ENCODE data around the gene ZNF408.
"Not testable (repeated sequence)": the region's sequence is repeated elsewhere in the genome, so short reads cannot be mapped to it uniquely, and the experiment has no call there.

ZNF408 gene

DNA sequence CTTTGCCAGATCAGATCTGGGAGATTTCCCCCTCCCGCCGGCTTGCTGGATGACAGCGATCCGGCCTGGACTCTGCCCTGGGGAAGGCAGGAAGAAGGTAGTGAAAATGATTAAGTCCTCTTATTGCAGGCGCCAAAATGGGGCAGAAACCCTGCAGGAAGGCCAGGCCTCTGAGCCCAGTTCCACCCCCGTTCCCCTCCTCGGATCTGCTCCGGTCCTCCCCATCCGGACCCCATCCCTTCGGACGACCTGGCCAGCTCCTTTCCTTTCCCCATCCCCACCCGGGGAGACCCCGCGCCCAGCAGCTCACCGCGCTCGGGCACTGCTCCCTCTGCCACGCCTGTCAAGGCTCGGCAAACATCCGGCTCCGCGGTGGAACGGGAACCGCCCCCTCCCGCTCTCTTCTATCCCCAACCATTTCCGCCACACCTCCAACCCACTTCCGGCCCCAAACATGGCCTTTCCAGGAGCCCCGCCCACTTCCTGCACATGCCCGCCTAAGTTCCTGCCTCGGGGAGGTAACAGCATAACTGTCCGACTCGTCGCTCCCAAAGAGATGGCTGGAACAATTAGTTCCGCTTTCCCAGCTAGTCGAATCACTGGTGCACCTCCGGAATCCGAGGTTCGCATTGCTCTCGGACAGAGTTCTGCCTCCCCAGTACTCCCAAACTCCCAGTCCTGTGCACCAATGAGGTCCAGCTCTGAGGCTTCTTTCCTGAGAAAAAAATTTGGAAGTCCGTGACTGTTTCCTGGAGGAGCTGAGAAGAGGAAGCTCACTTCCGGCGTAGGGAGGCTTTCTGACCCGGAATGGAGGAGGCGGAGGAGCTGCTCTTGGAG lies at the start of gene ZNF408, which contains the start of gene ARHGAP1:
TSS of gene ZNF408 (plus strand) at position 791 of the 837 bp plus-strand sequence. CDS start at position 808, 17 bp downstream.
TSS of gene ARHGAP1 (minus strand) at position 379 of the 837 bp plus-strand sequence. CDS start 4,512 bp downstream, outside the sequence.
- peak; percentile 96 for DNase-seq (ENCODE audit: low spot score)

DNA sequence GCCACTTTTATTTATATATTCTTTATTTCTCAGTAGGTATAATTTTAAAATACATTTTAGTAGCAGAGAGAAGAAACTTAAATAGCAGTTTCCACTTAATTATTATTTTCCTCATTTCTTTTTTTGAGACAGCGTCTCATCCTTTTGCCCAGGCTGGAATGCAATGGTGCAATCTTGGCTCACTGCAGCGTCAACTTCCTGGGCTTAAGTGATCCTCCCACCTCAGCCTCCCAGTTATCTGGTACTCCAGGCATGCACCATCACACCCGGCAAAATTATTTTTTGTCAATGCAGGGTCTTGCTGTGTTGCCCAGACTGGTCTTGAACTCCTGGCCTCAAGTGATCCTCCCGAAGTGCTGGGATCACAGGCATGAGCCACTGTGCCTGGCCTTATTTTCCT lies 45.2 kb upstream of the ZNF408 start:
- no peak for DNase-seq (ENCODE audit: low spot score)

DNA sequence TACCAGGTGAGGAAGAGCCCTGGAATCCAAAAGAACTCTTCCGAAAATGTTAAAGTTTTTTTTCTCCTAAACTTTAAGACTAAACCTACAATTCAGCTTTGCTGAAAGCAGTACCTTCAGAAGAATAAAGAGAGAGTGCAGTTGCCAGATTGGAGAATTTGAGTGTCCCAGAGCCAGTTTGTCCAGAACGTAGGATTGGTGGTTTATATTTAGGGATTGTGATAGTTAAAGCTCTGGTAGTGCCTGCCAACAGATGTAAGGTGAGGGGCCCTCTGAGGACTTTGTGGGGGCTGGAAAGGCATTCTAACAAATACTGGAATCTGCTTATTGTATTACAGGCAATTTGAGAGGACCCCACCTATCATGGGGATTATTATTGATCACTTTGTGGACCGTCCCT lies 43.6 kb upstream of the ZNF408 start:
- DNase-seq (ENCODE audit: low spot score) = no peak

DNA sequence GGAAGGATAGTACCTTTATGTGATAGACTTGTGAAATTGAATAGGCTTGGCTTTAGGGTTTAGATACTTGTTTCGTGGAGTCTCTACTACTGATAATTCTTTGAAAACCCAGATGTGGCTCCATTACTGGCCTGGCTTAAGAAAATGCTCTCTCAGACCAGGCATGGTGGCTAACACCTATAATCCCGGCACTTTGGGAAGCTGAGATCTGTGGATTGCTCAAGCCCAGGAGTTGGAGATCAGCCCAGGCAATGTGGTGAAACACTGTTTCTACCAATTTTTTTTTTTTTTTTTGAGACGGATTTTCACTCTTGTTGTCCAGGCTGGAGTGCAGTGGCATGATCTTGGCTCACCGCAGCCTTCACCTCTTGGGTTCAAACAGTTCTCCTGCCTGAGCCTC lies 42.6 kb upstream of the ZNF408 start:
- DNase-seq (ENCODE audit: low spot score) = no peak

DNA sequence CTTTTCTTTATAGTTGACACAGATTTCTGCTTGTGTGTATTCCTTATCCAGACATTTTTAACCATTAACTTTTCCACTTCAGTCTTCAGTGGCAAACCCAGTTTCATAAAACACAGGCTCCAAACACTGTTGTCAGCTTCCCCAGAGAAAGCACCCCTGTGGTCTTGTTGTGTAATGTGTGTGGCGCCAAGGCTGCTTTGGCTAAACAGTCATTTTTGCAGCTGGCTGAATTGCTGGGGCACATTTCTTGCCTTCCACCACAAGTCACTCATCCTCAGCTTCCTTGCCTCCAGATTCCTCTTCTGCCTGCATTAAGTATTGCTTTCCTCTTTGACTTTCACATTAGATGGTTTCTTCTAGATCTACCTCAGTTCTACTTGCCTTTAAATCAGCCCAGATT lies 40.9 kb upstream of the ZNF408 start:
- no peak for DNase-seq (ENCODE audit: low spot score)

DNA sequence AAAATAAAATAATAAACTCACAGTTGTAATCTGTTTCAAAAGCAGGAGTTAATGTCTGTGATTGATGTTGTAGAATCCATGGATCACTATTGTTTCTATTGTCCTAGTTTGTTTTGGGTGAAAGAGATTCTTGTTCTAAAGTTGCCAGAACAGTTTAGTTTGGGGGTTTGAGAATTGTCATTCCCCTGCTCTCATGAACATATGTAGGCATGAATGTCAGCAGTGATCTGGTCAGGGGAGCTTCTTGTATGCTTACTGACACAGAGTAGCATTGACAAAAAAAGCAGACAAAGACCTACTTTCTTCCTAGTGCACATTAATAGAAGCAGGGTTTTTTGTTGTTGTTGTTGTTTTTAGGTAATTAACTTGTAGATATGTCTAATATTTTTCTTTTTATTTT lies 39.0 kb upstream of the ZNF408 start:
- DNase-seq (ENCODE audit: low spot score) = no peak

DNA sequence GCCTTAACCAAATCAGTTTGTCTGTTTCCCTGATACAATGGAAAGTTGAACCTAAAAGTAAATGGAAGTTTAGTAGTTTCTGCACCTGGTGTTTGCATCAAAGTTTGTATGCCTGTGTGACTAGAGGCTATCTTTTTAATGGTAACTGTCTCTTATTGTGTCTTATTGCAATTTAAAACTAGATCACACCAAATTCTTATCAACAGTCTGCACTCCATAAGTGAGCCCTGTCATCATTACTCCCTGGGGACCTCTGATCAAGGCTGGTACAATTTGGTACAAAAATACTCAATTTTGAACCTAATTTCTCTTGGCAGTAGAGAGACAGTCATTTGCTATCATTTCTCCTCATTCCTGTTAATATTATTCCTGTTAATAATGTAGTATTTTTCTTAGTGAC lies 38.5 kb upstream of the ZNF408 start:
- DNase-seq (ENCODE audit: low spot score) = no peak

DNA sequence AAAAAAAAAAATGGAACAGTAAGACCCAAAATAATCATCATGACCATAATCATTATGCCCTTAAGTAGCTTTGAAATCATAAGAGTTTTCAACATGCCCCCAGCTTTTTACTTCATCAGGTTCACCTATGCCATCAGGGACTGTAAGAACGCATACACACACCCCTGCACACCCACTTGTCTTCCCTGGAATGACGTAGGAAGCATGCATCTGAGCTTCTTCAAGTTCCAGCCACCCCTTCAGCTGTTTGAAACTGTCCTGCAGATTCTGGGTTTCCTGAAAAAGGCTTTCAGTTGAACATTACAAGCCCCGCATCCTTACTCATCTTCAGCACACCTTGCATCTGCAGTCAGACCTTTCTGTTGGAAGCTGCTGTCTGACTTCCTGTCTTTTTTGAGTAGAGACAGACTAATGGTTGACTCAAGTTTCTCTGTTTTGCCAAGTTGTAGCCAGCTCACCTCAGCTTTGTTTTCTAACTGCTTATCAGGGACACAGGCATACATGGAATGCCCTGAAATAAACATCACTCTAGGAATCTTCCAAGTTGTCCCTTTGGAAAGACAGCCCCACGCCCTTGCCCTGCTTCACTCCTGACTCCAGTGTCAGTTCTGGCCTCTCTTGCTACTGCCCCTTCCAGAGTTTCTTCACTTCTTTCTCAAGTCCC lies 37.4 kb upstream of the ZNF408 start:
- no peak for DNase-seq (ENCODE audit: low spot score)

DNA sequence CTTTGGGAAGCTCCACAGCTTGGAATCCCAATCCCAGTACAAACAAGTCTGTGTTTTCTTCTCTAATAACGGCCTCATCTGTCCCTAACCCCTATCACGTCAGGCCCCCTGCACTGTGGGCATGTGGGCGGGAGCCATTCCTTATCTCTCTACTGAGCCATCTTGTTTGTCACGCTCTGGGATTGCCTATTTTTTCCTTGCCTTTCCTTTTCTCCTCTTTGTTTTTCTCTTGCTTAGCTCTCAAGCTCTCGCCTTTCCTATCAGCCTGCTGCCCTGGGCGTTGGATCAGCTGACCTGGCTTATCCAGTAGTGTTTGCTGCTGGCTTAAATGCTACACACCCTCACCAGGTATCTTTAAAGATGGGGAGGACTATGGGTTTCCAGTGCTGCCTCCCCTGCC lies 36.2 kb upstream of the ZNF408 start:
- no peak for DNase-seq (ENCODE audit: low spot score)

DNA sequence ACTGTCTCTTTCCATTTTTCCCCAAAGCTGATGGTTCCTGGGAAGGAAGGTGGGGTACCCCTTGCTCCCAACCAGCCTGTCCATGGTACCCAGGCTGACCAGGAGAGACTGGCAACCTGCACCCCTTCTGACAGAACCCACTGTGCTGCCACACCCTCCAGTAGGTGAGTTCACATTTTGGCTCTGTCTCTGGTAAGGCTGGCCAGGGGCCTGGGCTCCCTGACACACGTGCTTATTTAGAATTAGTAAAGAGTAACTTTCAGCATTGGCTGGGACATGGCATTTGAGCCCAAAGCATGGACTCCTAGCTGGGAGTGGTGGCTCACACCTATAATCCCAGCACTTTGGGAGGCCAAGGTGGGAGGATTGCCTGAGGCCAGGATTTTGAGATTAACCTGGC lies 35.5 kb upstream of the ZNF408 start:
- no peak for DNase-seq (ENCODE audit: low spot score)

DNA sequence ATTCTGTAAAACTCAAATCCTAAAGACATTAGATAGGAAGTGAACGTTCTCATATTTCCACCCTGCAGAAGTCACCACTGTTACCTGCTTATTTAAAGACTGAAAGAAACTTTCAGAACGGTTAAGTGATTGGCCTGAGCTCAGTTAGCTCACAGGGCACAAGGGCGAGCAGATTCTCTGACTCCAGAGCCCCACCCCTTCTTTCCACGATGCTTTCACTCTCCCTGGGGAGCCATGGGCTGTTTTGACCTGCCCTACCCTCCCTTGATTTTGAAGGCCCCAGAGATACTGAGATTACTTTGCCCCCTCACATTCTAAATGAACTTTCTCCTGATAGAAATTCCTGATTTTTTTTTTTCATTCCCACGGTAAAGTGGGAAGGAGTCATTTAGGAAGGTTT lies 34.3 kb upstream of the ZNF408 start:
- no peak for DNase-seq (ENCODE audit: low spot score)

DNA sequence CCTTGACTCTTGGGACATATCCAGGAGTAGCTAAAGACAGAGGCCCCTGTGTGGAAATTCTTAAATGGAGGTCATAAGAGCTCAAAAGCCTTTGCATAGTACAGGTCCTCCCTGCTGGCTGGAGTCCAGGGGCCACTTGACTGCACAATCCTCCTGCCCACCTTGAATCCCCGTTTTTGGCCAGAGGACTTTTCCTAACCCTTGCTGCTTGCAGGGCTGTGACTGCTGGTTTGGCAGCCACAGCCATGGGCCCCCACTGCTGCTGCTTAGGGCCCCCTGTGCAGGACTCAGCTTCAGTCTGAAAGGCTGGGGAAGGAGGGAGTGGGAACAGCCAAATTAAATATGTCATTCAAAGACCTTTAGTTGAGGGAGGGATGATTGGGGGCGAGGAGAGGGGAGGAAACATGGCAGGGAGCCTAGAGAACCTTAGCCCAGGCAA lies 33.8 kb upstream of the ZNF408 start:
- DNase-seq (ENCODE audit: low spot score) = no peak

DNA sequence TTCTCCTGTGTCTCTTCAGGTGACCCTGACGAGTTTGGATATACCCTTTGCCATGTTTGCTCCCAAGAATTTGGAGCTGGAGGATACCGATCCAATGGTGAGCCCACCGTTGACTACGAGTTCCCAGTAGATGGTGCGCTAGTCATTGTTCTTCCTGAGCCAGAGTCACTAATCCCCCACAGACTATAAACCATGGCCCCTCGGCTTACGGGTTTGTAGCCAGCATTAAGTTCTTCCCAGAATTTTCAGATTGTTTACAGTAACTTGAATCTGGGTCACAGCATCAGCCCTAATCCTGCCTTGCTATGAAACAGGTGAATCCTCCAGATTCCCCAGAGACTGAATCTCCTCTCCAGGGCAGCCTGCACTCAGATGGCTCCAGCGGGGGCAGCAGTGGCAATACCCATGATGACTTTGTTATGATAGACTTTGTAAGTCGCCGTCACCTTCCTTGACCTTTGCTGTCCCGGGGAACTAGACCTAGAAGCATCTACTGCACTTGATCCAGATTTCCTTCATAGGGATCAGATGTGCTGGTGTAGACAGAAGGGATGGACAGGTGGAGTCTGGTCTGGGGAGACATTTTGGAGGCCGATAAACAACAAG lies 32.2 kb upstream of the ZNF408 start:
- DNase-seq (ENCODE audit: low spot score) = no peak

DNA sequence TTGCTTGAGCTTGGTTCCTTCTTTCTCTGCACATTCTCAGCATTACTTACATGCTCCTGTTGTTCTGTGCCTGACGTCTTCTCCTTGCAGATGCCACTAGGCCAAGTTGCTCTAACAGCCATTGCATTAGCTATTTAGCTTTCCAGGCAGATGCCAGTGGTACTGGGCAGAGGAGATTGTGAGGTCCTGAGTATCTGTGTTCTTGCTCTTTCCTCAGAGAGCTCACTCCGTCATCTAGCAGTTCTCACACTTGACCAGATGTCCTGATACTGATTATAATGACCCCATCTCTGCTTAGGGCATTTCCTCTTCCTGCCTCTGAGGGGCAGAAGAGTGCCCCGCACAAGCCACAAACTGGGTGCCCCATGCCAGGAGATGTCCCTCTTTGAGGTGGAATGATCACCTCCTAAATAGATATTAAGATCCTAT lies 31.1 kb upstream of the ZNF408 start:
- DNase-seq (ENCODE audit: low spot score) = no peak

DNA sequence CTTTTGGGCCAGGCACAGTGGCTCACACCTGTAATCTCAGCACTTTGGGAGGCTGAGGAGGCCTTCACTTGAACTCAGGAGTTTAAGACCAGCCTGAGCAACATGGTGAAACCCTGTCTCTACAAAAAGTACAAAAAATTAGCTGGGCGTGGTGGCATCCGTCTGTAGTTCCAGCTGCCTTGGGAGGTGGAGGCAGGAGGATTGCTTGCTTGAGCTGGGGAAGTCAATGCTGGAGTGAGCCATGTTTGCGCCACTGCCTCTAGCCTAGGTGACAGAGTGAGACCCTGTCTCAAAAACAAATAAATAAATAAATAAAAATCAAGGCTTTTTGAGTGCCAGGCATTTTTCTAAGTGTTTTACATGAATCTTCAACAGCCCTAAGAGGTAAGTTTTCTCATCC lies 30.3 kb upstream of the ZNF408 start:
- DNase-seq (ENCODE audit: low spot score) = not testable (repeated sequence)

DNA sequence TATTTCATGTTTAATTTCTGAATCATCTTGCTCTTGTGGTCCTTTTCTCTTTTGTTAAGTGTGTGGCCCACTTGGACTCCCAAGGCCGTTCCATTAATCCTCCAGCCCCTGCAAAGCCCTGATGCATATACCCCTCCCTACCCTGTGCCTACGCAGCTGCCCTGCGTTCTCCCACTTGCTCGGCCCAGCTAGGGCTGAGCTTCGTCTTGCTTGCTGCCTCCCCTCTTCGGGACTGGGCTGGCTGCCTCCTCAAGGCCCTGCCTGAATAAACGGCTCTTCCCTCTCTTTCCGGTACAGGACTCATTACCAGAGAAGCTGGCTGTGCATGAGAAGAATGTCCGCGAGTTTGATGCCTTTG lies 28.9 kb upstream of the ZNF408 start:
- DNase-seq (ENCODE audit: low spot score) = no peak

DNA sequence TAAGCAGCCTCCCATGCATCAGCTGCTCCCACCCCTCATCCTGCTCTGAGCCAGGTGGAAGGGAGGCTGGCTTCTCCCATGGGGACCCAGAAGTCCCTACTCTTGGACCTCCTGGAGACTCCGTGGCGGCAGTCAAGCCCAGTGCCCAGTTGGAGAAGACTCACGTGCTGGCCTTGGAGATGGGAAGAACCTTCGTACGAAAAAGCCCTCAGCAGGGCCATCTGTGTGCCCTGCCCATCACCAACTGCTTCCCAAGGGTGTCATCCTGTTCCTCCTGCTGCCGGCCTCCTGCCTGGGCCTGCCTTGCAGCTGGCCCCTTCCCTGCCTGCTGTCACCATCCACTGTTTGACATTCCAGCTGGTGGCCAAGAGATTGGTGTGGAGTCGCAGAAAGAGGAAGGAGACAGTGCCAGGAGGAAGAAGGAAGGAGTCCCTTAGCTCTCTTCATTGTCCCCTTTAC lies 28.4 kb upstream of the ZNF408 start:
- DNase-seq (ENCODE audit: low spot score) = no peak

DNA sequence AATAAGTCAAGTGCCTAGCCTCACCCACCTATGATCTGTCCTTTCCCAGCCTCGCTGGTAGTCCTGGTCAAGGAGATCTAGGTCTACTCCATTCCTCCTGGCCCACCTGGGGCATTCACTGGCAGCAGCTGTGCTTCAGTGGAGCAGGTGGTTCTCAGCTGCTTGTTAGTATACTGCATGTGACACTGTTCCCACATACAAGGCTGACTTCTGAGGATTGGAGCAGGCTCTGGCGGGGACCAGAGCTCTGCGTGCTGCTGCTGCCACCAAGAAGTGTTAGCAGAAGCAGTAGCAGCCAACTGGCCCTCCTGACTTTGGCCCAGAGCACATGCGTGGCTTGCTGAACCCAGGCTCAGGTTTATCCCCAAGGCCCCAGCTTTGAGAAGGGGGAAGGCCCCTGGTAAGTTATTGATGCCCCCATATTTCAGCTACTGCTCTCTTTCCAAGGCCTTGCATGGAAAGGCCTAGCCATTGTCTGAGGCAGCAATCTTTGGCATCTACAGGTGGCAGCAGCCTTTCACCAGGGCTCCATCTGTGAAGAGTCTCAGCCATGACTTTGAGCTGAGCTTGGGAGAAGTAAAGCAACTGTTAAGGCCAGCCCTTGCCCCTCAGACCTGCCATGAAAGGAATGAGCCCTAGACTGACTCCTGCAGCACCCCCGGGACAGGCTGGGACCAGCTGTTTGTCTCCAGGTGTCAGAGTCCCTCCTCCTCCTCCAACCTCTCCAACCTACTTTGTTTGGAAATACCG lies 26.9 kb upstream of the ZNF408 start:
- DNase-seq (ENCODE audit: low spot score) = no peak

DNA sequence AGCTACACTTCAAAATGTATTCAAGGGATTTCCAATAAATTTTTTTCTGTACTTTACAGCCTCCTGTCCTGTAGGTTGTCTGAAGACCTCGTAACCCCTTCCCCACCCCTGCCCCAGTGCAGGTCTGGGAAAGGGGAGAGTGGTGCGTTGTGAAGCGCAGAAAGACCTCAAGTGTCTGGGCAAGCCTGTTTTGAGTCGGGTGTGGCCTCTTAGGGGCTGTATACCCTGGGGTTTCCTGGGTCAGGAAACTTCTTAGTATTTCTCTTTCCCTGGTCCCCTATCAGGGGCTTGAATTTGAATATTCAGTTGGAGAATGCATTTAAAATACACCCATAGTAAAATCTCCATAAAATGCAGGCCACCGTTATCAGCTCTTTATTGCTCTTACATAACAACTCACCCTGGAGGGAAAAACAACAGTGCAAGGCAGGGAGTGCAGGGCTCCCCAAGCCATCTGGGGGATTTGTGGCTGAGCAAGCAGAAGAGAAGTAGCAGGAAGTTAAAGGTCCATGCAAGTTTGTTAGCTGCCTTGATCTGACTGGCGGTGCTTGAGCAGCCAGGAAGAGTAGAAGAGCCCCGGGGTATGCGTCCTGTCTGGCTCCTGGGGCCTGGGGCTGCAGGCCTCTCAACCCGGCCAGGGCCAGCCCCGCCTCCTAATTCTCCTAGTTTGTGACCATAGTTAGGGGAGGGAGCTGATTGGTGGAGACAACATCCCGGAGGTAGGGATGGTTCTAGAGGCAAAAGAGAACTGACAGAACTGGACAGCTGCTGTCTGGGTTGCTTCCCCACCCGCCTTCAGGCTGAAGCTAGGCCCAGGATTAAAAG lies 26.2 kb upstream of the ZNF408 start:
- no peak for DNase-seq (ENCODE audit: low spot score)

DNA sequence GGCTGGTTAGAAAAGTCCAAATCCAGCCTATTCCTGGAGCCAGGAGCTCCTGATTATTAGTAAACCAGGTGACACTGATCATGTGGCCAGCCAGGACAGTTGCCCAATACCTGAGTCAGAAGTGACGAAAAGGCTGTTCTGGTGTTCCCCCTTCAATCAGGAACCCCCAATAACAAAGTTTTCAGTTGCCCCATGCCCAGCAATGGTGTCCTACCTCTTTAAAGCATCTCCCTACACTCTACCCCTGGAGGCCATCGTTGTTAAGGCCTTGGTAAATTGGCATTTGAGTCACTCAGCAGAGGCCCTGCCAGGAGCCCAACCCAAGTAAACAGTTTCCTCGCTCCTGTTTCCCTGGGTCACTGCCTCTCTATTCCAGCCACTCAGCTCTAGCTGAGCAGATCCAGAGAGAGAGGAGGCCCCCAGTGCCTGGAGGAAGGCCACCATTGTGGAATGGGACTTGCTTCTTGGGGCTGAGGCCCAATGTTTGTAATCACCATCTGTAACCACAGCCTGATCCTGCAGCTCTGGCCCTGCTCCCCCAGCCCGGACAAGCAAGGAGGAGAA lies 25.5 kb upstream of the ZNF408 start:
- no peak for DNase-seq (ENCODE audit: low spot score)

DNA sequence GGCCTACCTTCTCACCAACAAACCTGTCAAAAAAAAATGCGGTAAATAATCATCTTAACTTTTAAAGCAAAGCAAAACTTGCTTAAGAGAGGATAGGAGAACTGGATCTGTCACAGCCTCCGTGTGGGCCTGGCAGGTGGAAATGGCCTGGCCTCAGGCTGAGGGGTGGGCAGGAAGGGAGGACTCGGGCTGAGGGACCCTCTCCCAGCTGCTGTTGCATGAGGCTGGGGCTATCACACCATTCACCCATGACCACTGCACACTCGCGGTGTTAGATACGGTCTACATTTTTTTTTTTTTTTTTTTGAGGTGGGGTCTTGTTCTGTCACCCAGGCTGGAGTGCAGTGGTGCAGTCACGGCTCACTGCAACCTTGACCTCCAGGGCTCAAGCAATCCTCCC lies 24.9 kb upstream of the ZNF408 start:
- DNase-seq (ENCODE audit: low spot score) = no peak

All from COLO829 (cell line).